Colonic mucosa (tissue), 4 donors: ENCODE results near the gene PUSL1. TPM values are rescaled to one million over a fixed set of nuclear protein-coding genes. Genes with fewer than 3 reads are reported as not detected.
A peak's percentile ranks its signal among the peaks of the same experiment; 100 is the strongest.

Experiments
- DNase-seq: peaks from one replicate; pipeline ENCODE4 v3.0.0-alpha.2; 2020
- H3K27ac ChIP-seq: fragments of 200-600 bp; one replicate; pipeline ENCODE4 v1.8.0; 2021
- H3K27me3 ChIP-seq: fragments of 200-600 bp; one replicate; pipeline ENCODE4 v1.8.0; 2021
- H3K36me3 ChIP-seq: fragments of 200-600 bp; one replicate; pipeline ENCODE4 v1.8.0; 2021
- H3K4me1 ChIP-seq: fragments of 200-600 bp; one replicate; pipeline ENCODE4 v1.8.0; 2021; ENCODE audit warnings: mild to moderate bottlenecking
- H3K4me3 ChIP-seq: fragments of 200-600 bp; one replicate; pipeline ENCODE4 v1.8.0; 2021
- H3K9ac ChIP-seq, 2 donors: one replicate each; pipeline ENCODE4 v1.7.0; 2013; ENCODE audit warnings: control low read depth in 2 of 2, low read depth in 2 of 2, low read length in 2 of 2
- H3K9me3 ChIP-seq: fragments of 200-600 bp; one replicate; pipeline ENCODE4 v1.8.0; 2021
- CTCF ChIP-seq: fragments of 200-600 bp; IDR thresholded peaks from one replicate; pipeline ENCODE4 v1.8.0; 2022; ENCODE audit warnings: antibody characterized with exemption, mild to moderate bottlenecking
- intact Hi-C: fragments of 100-400 bp; cut with DNase I; formaldehyde crosslinking; loops from one replicate; pipeline ENCODE4 v1.14.1; 2022
- total RNA-seq, 2 donors: library from RNA; stranded (reverse); fragmentation: NEBNext Ultra II Directional in 1 of 2; extraction: Animal tissue kit (Norgen Biotek cat#: 25700) in 1 of 2; gene quantifications; one replicate each; pipeline ENCODE4 v1.2.1, GENCODE V29; 2021
- donor health status: healthy.
- donor health status: DM: no; HTN: no; CAD: no.
- donor health status: DM: no; HTN: no; CAD: no.

PUSL1 gene
- total RNA-seq, 2 donors from 2014 or later, result 14.3 to 35.8 TPM

- H3K4me1 ChIP-seq, result peaks cover 13% of the 10 kb centered on the region
- TF ChIP-seq CTCF, result no peak
- no peaks in the 10 kb centered on the region for H3K9me3 ChIP-seq
- intact Hi-C loops, result no loop called here
- H3K9ac ChIP-seq, result peak overlapping the region in 1 of 2 donors; percentile 43
- H3K27me3 ChIP-seq, result no peaks in the 10 kb centered on the region
- no peaks in the 10 kb centered on the region for H3K36me3 ChIP-seq
- no peak overlapping the region for H3K4me3 ChIP-seq
- H3K27ac ChIP-seq, result no peak overlapping the region
- DNase-seq, result no peak
These were observed 13.1 kb downstream of the PUSL1 start for GRCh38 chr1:1321477-1321876.

DNA sequence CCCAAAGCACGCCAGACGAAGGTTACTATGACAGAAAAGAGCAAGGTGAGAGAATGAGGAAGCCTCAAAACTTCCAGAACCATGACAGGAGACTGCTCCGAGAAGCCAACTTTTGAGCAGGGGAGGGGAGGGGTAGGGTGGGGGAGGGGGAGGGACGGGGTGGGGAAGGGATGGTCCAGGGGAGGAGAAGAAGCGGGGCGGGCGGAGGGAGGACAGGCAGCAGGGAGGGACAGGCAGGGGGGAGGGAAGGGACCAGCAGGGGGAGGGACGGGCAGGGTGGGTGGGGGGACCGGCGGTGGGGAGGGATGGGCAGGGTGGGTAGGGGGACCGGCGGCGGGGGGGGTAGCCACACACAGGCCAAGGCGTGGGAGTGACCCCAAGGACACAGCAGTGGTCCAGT, 14.0 kb downstream of the PUSL1 start:
- Histone ChIP-seq H3K27me3 (no peaks in the 10 kb centered on the region), H3K9me3 (no peaks in the 10 kb centered on the region), H3K4me1 (peaks cover 13% of the 10 kb centered on the region), H3K36me3 (no peaks in the 10 kb centered on the region), H3K27ac (no peak overlapping the region), H3K4me3 (no peak overlapping the region), H3K9ac (no peak overlapping the region)
- TF ChIP-seq CTCF, result no peak
- DNase-seq, result no peak
- intact Hi-C loops, result no loop called here

GRCh38 chr1:1322952-1323351, 14.6 kb downstream of the PUSL1 start:
- no peak for TF ChIP-seq CTCF
- H3K27ac ChIP-seq, result no peak overlapping the region
- no peaks in the 10 kb centered on the region for H3K9me3 ChIP-seq
- no peak overlapping the region for H3K9ac ChIP-seq
- H3K36me3 ChIP-seq, result no peaks in the 10 kb centered on the region
- intact Hi-C loops, result no loop called here
- no peaks in the 10 kb centered on the region for H3K27me3 ChIP-seq
- H3K4me1 ChIP-seq, result peaks cover 13% of the 10 kb centered on the region
- H3K4me3 ChIP-seq, result no peak overlapping the region
- DNase-seq, result no peak

DNA sequence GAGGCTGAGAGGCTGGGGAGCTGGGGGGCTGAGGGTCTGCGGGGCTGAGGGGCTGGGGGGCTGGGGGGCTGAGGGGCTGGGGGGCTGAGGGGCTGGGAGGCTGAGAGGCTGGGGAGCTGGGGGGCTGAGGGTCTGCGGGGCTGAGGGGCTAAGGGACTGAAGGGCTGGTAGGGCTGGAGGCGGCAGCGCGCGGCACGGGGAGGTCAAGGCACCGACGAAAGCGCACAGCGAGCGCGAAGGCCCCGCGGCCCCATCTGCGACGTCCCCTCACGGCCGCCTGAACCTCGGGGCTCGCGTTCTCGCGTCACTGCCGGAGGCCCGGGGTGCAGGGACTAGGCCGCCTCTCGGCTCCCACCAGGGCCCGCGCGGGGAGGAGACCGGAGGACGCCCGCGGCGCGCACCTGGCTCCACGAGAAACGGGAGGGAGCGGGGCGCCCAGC, 15.7 kb downstream of the PUSL1 start:
- Histone ChIP-seq H3K36me3 (no peaks in the 10 kb centered on the region), H3K9ac (peak overlapping the region; percentile 71 to 91), H3K4me3 (peak overlapping the region; percentile 99), H3K27ac (peak overlapping the region; percentile 88), H3K4me1 (peaks cover 13% of the 10 kb centered on the region), H3K9me3 (no peaks in the 10 kb centered on the region), H3K27me3 (no peaks in the 10 kb centered on the region)
- intact Hi-C loops, result no loop called here
- TF ChIP-seq CTCF, result no peak
- DNase-seq, result no peak

DNA sequence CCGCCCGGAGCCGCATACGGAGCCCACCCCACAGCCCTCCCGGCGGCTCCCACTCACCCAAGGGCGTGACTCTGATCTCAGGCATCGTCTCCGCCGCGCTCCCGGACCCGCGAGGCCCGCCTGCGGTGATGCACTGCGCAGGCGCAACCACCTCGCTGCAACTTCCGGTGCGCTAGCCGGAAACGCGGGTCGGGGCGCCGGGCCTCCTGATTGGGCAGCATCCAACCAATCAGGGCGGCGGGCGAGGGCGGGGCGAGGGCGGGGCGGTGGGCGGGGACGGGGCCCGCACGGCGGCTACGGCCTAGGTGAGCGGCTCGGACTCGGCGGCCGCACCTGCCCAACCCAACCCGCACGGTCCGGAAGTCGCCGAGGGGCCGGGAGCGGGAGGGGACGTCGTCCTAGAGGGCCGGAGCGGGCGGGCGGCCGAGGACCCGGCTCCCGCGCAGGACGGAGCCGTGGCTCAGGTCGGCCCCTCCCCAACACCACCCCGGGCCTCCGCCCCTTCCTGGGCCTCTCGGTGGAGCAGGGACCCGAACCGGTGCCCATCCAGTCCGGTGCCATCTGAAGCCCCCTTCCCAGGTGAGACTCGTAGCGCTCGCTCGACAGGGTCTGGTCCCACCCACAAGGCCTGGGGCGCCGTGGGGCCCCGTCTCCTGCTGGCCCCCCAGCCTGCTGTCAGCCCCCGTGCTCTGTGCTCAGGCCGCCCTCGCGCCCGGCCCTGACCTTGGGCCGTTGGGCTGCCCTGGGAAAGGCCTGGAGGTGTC, 16.3 kb downstream of the PUSL1 start, which contains the start of the genes CPTP and INTS11:
CPTP (plus strand) TSS at position 279 of the 764 bp plus-strand sequence. CDS start 2,109 bp downstream, outside the sequence.
INTS11 (minus strand) TSS at position 137 of the 764 bp plus-strand sequence; CDS start at position 85, 52 bp downstream.
- Histone ChIP-seq H3K27ac (peak within 1 kb of the TSS; percentile 88), H3K36me3 (no peaks in the 10 kb centered on the region), H3K27me3 (no peaks in the 10 kb centered on the region), H3K4me3 (peak within 1 kb of the TSS; percentile 99), H3K4me1 (peaks cover 13% of the 10 kb centered on the region), H3K9me3 (no peaks in the 10 kb centered on the region), H3K9ac (peak within 1 kb of the TSS; percentile 89 to 99)
- intact Hi-C loops, result no loop called here
- peak; percentile 97 for DNase-seq
- TF ChIP-seq CTCF, result no peak
